ENCODE measurements around the gene BLOC1S1. TPM values are rescaled to one million over a fixed set of nuclear protein-coding genes. Genes with fewer than 3 reads are reported as not detected.
"Not testable (repeated sequence)": the region's sequence is repeated elsewhere in the genome, so short reads cannot be mapped to it uniquely, and the experiment has no call there.

BLOC1S1 gene
- total and polyA plus RNA-seq, 2 donors: 168 to 190 TPM

DNA sequence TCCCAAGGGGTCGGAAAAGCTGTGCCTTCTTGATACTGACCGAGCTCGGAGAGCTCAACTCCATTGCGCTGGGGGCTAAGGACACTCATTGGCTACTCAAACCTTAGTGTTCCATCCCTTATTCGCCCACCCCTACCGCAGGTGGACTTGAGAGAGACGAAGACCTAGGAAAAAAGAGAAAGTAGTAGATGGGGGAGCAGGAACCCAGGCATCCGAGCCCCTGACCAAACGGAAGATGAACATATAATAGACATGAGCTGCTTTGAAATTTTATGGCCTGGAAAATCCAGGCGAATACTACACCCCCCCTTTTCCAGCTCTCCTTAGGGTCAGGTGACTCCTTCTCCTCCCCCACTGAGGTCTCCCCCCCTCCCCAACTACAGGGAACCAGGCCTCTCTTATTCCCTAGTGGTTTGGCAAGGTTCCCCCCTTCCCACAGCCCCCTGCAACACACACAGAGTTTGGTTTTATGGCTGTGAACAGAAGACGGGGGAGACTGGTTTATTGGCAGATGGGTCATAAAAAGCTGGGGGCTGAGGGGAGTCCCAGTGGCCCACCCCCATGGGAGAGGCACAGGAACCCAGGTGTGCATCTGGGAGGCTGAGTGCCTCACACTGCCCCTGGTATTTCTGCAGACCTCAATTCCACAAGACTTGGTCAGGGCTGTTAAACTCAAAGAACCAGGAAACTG, 28.6 kb downstream of the BLOC1S1 start:
- 9% methylated on average over 11 of the region's 11 CpGs for WGBS
- Histone ChIP-seq H3K36me3 (ENCODE audit: control insufficient read depth in 2 of 2, insufficient read depth in 2 of 2, low read length in 1 of 2) (peaks cover 11 to 20% of the 10 kb centered on the region in 2 donors), H3K4me1 (ENCODE audit: control insufficient read depth in 2 of 2, insufficient read depth in 2 of 2, low read length in 2 of 2) (peaks cover 18 to 42% of the 10 kb centered on the region in 2 donors), H3K27me3 (ENCODE audit: control insufficient read depth in 2 of 2, insufficient read depth in 1 of 2, low read length in 1 of 2) (no peaks in the 10 kb centered on the region), H3K9me3 (ENCODE audit: control insufficient read depth in 2 of 2, insufficient read depth in 1 of 2, low read length in 1 of 2) (no peaks in the 10 kb centered on the region), H3K4me3 (ENCODE audit: low read length in 2 of 2) (peak overlapping the region; percentile 77 to 87), H3K27ac (ENCODE audit: low read depth in 1 of 2, low read length in 1 of 2) (no peak overlapping the region)
- DNase-seq (ENCODE audit: low read depth in 6 of 9, low spot score in 9 of 9): peak in 1 of 9 donors; percentile 23

DNA sequence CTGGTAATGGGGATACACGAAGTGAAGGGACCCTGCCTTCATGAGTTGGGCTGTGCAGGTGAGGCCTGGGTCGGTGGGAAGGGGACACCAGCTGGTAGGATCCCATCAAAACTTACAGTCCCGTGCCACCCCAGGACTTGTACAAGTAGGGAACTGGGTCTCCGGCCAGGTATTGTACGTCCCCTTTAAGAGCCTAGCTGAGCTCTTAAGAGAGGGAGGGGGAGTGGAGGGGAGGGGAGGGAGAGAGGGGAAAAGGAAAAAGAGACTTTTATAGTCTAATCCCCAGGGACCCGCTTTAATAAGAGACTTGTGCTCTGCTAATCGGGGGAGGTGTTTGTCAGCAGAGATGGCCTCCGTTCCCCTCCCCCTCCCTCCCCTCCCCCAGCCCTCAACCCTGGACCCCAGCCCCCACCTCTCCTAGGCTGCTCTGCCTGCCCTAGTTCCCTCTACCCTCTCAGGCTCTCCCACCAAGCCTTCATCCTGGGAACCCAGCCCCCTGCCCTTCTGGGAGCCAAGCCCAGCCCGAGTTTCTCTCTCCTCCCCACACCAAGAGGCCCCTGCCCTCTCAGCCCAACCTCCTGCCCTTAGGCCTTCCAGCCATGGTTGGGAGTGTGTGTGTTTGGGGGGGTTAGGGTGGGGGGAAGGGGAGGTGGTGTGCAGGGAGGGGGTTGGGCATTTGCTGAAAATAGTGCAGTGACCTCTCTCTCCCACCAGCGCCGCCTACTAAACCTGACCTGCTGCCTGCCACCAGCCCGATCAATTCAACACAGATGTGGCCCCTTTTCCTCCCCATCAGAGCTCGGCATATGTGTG, 29.7 kb downstream of the BLOC1S1 start:
- peaks cover 18 to 46% of the 10 kb centered on the region in 2 donors for H3K4me1 ChIP-seq (ENCODE audit: control insufficient read depth in 2 of 2, insufficient read depth in 2 of 2, low read length in 2 of 2)
- H3K27me3 ChIP-seq (ENCODE audit: control insufficient read depth in 2 of 2, insufficient read depth in 1 of 2, low read length in 1 of 2): no peaks in the 10 kb centered on the region
- H3K9me3 ChIP-seq (ENCODE audit: control insufficient read depth in 2 of 2, insufficient read depth in 1 of 2, low read length in 1 of 2): no peaks in the 10 kb centered on the region
- H3K36me3 ChIP-seq (ENCODE audit: control insufficient read depth in 2 of 2, insufficient read depth in 2 of 2, low read length in 1 of 2): peaks cover 17 to 27% of the 10 kb centered on the region in 2 donors
- peak overlapping the region in 1 of 2 donors; percentile 26 for H3K27ac ChIP-seq (ENCODE audit: low read depth in 1 of 2, low read length in 1 of 2)
- WGBS: 48% methylated on average over 13 of the region's 13 CpGs
- peak in 1 of 9 donors; percentile 35 for DNase-seq (ENCODE audit: low read depth in 6 of 9, low spot score in 9 of 9)
- peak overlapping the region; percentile 6 to 14 for H3K4me3 ChIP-seq (ENCODE audit: low read length in 2 of 2)

DNA sequence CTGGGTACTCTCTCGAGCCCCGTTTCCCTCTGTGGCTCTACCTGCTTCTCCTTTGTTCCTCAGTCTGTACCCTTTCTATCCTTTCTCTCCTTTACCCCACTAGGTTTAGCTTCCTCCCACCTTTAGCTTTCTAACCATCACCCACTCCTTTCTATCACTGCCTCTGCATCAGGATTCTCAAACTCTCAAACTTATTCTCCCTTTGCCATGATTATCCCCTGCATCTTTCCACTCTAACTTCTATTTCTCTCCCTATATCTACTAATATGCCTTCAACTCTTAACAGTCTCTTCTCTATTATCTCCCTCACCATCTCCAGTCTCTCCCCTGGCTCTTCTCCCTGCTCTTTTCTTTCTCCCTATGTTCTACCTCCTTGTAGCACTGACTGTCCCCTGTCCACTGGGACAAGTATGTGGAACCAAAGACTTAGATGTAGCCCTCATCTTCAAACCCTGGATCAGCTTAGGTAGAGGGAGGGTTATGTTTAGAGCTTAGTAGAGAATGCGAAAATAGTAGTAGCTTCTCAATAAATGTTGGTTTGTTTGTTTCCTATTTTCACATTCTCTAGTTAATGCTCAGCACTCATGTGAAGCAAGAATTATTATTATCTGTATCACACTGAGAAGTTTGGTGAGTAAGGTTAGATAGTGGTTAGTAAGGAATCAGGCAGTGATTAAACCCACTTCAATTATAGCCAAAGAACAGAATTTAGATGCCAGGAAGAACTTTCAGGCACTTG, 30.5 kb downstream of the BLOC1S1 start:
- no peaks in the 10 kb centered on the region for H3K9me3 ChIP-seq (ENCODE audit: control insufficient read depth in 2 of 2, insufficient read depth in 1 of 2, low read length in 1 of 2)
- no peak overlapping the region for H3K27ac ChIP-seq (ENCODE audit: low read depth in 1 of 2, low read length in 1 of 2)
- DNase-seq (ENCODE audit: low read depth in 6 of 9, low spot score in 9 of 9): no peak
- H3K36me3 ChIP-seq (ENCODE audit: control insufficient read depth in 2 of 2, insufficient read depth in 2 of 2, low read length in 1 of 2): peaks cover 22 to 35% of the 10 kb centered on the region in 2 donors
- H3K27me3 ChIP-seq (ENCODE audit: control insufficient read depth in 2 of 2, insufficient read depth in 1 of 2, low read length in 1 of 2): no peaks in the 10 kb centered on the region
- H3K4me1 ChIP-seq (ENCODE audit: control insufficient read depth in 2 of 2, insufficient read depth in 2 of 2, low read length in 2 of 2): peaks cover 18 to 48% of the 10 kb centered on the region in 2 donors
- WGBS: 77% methylated on average over 3 of the region's 3 CpGs
- no peak overlapping the region for H3K4me3 ChIP-seq (ENCODE audit: low read length in 2 of 2)

DNA sequence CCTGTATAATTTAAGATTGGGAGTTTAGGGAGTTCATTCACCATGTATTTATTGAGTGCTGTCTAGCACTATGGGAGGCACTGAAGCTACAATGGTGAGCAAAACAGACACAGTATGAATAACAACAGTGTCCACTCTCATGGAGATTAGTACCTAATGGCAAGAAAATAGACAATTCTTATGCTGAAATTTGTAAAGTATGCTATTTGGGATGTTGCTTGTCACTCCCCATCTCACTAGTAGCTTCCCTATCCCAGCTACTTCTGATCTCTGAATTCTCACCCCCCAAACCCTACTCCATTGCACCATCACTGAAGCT, 31.0 kb downstream of the BLOC1S1 start:
- no peak for DNase-seq (ENCODE audit: low read depth in 6 of 9, low spot score in 9 of 9)
- Histone ChIP-seq H3K4me1 (ENCODE audit: control insufficient read depth in 2 of 2, insufficient read depth in 2 of 2, low read length in 2 of 2) (peaks cover 18 to 44% of the 10 kb centered on the region in 2 donors), H3K4me3 (ENCODE audit: low read length in 2 of 2) (no peak overlapping the region), H3K27ac (ENCODE audit: low read depth in 1 of 2, low read length in 1 of 2) (no peak overlapping the region), H3K36me3 (ENCODE audit: control insufficient read depth in 2 of 2, insufficient read depth in 2 of 2, low read length in 1 of 2) (peaks cover 27 to 40% of the 10 kb centered on the region in 2 donors), H3K27me3 (ENCODE audit: control insufficient read depth in 2 of 2, insufficient read depth in 1 of 2, low read length in 1 of 2) (no peaks in the 10 kb centered on the region), H3K9me3 (ENCODE audit: control insufficient read depth in 2 of 2, insufficient read depth in 1 of 2, low read length in 1 of 2) (no peaks in the 10 kb centered on the region)

DNA sequence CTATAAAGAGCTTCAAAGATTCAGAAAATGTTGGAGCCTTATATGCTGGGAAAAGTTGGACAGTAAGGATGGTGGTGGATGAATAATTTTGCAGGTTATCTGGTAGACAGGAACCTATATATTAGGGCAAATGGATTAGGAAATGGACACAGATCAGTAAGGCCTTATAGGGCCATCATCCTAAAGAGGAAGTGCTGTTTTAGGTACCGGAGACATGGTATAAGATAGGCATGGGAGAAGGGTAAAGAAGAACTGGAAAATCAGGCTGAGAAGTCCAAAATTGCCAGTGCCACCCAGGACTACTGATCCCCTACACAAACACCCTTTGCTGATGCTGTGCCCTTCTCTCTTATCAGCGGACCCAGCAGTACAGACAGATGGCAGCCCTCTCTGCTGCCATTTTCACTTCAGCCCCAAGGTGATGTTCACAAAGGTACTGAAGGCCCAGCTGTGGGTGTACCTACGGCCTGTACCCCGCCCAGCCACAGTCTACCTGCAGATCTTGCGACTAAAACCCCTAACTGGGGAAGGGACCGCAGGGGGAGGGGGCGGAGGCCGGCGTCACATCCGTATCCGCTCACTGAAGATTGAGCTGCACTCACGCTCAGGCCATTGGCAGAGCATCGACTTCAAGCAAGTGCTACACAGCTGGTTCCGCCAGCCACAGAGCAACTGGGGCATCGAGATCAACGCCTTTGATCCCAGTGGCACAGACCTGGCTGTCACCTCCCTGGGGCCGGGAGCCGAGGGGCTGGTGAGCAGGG, 32.6 kb downstream of the BLOC1S1 start:
- Histone ChIP-seq H3K4me3 (ENCODE audit: low read length in 2 of 2) (no peak overlapping the region), H3K4me1 (ENCODE audit: control insufficient read depth in 2 of 2, insufficient read depth in 2 of 2, low read length in 2 of 2) (peaks cover 16 to 34% of the 10 kb centered on the region in 2 donors), H3K9me3 (ENCODE audit: control insufficient read depth in 2 of 2, insufficient read depth in 1 of 2, low read length in 1 of 2) (no peaks in the 10 kb centered on the region), H3K36me3 (ENCODE audit: control insufficient read depth in 2 of 2, insufficient read depth in 2 of 2, low read length in 1 of 2) (peaks cover 42 to 56% of the 10 kb centered on the region in 2 donors), H3K27ac (ENCODE audit: low read depth in 1 of 2, low read length in 1 of 2) (no peak overlapping the region), H3K27me3 (ENCODE audit: control insufficient read depth in 2 of 2, insufficient read depth in 1 of 2, low read length in 1 of 2) (no peaks in the 10 kb centered on the region)
- 96% methylated on average over 18 of the region's 18 CpGs for WGBS
- DNase-seq (ENCODE audit: low read depth in 6 of 9, low spot score in 9 of 9): no peak

DNA sequence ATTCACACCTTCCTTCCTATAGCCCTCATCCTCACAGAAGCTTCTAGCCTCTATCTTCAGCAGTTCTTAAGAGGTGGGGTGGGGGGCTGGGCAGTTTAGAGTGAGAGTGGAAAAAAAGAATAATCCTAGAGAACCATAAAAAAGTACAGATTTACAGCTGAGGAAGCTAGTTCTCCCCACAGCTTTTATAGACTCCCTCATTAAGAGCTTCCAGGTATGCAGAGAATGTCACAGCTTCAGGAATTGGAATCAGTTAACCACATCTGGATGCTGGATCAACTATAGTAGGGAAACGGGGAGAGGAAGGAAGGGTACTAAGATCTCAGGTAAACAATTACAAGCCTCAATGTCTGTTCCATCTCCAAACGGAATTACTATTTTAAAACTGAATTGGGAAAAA, 39.4 kb downstream of the BLOC1S1 start:
- peaks cover 0 to 1% of the 10 kb centered on the region in 2 donors for H3K9me3 ChIP-seq (ENCODE audit: control insufficient read depth in 2 of 2, insufficient read depth in 1 of 2, low read length in 1 of 2)
- H3K27ac ChIP-seq (ENCODE audit: low read depth in 1 of 2, low read length in 1 of 2): no peak overlapping the region
- H3K4me1 ChIP-seq (ENCODE audit: control insufficient read depth in 2 of 2, insufficient read depth in 2 of 2, low read length in 2 of 2): peaks cover 0 to 6% of the 10 kb centered on the region in 2 donors
- no peaks in the 10 kb centered on the region for H3K27me3 ChIP-seq (ENCODE audit: control insufficient read depth in 2 of 2, insufficient read depth in 1 of 2, low read length in 1 of 2)
- H3K36me3 ChIP-seq (ENCODE audit: control insufficient read depth in 2 of 2, insufficient read depth in 2 of 2, low read length in 1 of 2): peaks cover 80 to 92% of the 10 kb centered on the region in 2 donors
- WGBS: 95% methylated on average over 2 of the region's 2 CpGs
- no peak for DNase-seq (ENCODE audit: low read depth in 6 of 9, low spot score in 9 of 9)
- H3K4me3 ChIP-seq (ENCODE audit: low read length in 2 of 2): no peak overlapping the region

DNA sequence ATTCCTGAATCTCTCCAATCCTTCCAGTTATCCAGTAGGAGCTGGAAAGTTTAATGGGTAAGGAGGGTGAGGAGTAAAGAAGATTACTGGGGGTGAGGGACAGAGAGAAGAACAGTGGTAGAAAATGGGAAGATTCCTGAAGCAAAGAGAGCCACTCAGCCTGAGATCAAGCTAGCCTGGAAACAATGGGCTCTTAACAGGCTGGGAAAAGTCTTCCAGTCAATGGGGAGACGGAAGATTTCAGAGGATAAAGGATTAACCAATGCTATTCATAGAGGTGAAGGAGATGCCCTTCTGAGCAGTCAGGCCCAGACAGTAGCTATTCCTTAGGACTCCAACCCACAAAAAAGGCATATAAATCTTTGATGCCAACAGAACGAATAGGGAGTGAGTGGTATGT, 41.9 kb downstream of the BLOC1S1 start:
- Histone ChIP-seq H3K4me1 (ENCODE audit: control insufficient read depth in 2 of 2, insufficient read depth in 2 of 2, low read length in 2 of 2) (no peaks in the 10 kb centered on the region), H3K27ac (ENCODE audit: low read depth in 1 of 2, low read length in 1 of 2) (no peak overlapping the region), H3K27me3 (ENCODE audit: control insufficient read depth in 2 of 2, insufficient read depth in 1 of 2, low read length in 1 of 2) (no peaks in the 10 kb centered on the region), H3K36me3 (ENCODE audit: control insufficient read depth in 2 of 2, insufficient read depth in 2 of 2, low read length in 1 of 2) (peaks cover 69 to 86% of the 10 kb centered on the region in 2 donors), H3K4me3 (ENCODE audit: low read length in 2 of 2) (no peak overlapping the region), H3K9me3 (ENCODE audit: control insufficient read depth in 2 of 2, insufficient read depth in 1 of 2, low read length in 1 of 2) (peaks cover 0 to 1% of the 10 kb centered on the region in 2 donors)
- no peak for DNase-seq (ENCODE audit: low read depth in 6 of 9, low spot score in 9 of 9)
- 76% methylated on average over 2 of the region's 2 CpGs for WGBS

DNA sequence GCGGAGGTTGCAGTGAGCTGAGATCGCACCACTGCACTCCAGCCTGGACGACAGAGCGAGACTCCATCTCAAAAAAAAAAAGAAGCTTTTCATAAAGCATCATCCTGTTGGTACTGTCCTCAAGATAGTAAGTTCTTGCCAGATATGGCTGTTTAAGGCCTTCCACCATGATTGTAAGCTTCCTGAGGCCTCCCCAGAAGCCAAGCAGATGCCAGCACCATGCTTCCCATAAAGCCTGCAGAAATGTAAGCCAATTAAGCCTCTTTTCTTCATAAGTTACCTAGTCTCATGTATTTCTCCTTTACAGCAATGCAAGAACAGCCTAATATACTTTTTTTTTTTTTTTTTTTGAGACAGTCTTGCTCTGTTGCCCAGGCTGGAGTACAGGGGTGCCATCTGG, 42.7 kb downstream of the BLOC1S1 start:
- DNase-seq (ENCODE audit: low read depth in 6 of 9, low spot score in 9 of 9): not testable (repeated sequence)

More for the DNA sequence above, 42.7 kb downstream of the BLOC1S1 start:
- H3K27ac ChIP-seq (ENCODE audit: low read depth in 1 of 2, low read length in 1 of 2); H3K4me3 ChIP-seq (ENCODE audit: low read length in 2 of 2); H3K9me3 ChIP-seq (ENCODE audit: control insufficient read depth in 2 of 2, insufficient read depth in 1 of 2, low read length in 1 of 2); H3K27me3 ChIP-seq (ENCODE audit: control insufficient read depth in 2 of 2, insufficient read depth in 1 of 2, low read length in 1 of 2); H3K4me1 ChIP-seq (ENCODE audit: control insufficient read depth in 2 of 2, insufficient read depth in 2 of 2, low read length in 2 of 2): not testable (repeated sequence)
- 98% methylated on average over 4 of the region's 4 CpGs for WGBS
- H3K36me3 ChIP-seq (ENCODE audit: control insufficient read depth in 2 of 2, insufficient read depth in 2 of 2, low read length in 1 of 2): peaks cover 61 to 83% of the 10 kb centered on the region in 2 donors
